ENCODE measurements around the gene HIF1AN. TPM values are rescaled to one million over a fixed set of nuclear protein-coding genes. Genes with fewer than 3 reads are reported as not detected.

The HIF1AN gene
- total RNA-seq, 1 experiment from 2014 or later: 49.9 TPM

DNA sequence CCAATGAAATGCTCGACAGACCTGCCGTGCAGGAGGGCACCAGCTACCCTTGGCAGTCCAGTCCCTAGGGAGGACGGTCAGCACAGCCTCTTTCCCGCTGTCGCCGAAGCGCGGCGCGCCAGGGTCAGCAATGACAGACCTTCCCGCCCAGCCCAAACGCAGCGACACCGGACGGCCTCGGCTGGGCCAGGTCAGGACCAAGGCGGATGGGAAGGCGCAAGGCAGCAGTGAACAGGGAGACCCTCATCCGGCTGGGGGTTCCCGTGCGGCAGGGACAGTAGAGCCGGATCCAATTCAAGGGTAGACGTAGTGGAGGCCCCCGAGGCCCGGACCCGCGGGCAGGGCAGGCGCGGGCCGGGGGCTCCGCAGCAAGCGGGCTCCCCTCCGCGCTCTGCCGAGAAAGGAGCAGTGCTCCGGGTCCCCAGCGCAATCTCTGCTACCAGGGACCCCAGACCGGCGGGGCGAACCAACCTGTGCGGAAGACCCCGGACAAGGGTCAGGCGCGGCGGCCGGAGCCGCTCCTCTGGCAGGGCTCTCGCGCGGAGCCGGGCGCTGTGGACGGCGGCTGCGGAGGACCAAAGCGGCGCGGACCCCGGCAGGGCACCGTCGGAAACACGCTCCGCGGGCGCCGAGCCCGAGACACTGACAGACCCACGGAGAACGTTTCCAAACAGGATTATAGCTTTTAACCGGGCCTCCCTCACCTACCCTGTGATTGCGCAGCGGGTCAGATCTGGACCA is 16.3 kb upstream of the HIF1AN start, which contains the start of gene SEC31B (continued):
- no peak for TF ChIP-seq PRRX2 (CRISPR knock-in tag; IDR thresholded peaks at IDR 0.05)
- TF ChIP-seq ZNF396 (CRISPR knock-in tag; IDR thresholded peaks at IDR 0.05; ENCODE audit: borderline replicate concordance): no peak
- TF ChIP-seq IRF2 (CRISPR knock-in tag; IDR thresholded peaks at IDR 0.05; ENCODE audit: borderline replicate concordance, low read depth): no peak
- TF ChIP-seq ZNF416 (CRISPR knock-in tag; IDR thresholded peaks at IDR 0.05): no peak

DNA sequence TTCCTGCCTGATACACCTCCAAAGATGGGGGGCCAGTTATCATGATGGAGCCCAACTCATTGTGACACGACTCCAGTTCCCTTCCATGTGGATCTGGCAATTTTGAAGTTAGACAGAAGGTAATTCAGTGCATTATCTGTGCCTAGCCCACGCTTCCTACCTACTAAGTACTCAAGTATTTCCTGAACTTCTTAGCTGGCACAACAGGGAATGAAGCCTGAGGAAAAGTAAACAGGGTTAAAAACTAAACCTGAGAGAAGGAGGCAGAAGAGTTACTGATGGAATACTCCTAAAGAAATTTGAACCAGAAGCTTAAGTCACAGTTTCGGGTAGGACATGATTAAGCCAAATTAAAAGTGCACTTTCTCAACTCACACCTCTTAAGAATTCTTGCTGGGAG is 14.9 kb upstream of the HIF1AN start:
- ATAC-seq (no peak), DNase-seq (ENCODE audit: low spot score) (no peak)
- Mint-ChIP-seq H3K27me3 (ENCODE audit: low read depth) (peaks cover 39% of the 10 kb centered on the region), H3K27ac (no peak overlapping the region), H3K4me3 (no peak overlapping the region), H3K4me1 (0 out of 2 replicates have a peak, but pooled peaks cover 8% of the 10 kb centered on the region), H3K9me3 (no peaks in the 10 kb centered on the region), H3K36me3 (peaks cover 13% of the 10 kb centered on the region)
- TF ChIP-seq, protein P1, sequence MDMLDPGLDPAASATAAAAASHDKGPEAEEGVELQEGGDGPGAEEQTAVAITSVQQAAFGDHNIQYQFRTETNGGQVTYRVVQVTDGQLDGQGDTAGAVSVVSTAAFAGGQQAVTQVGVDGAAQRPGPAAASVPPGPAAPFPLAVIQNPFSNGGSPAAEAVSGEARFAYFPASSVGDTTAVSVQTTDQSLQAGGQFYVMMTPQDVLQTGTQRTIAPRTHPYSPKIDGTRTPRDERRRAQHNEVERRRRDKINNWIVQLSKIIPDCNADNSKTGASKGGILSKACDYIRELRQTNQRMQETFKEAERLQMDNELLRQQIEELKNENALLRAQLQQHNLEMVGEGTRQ (CRISPR knock-in tag; IDR thresholded peaks at IDR 0.05): no peak
- TF ChIP-seq, protein P2, sequence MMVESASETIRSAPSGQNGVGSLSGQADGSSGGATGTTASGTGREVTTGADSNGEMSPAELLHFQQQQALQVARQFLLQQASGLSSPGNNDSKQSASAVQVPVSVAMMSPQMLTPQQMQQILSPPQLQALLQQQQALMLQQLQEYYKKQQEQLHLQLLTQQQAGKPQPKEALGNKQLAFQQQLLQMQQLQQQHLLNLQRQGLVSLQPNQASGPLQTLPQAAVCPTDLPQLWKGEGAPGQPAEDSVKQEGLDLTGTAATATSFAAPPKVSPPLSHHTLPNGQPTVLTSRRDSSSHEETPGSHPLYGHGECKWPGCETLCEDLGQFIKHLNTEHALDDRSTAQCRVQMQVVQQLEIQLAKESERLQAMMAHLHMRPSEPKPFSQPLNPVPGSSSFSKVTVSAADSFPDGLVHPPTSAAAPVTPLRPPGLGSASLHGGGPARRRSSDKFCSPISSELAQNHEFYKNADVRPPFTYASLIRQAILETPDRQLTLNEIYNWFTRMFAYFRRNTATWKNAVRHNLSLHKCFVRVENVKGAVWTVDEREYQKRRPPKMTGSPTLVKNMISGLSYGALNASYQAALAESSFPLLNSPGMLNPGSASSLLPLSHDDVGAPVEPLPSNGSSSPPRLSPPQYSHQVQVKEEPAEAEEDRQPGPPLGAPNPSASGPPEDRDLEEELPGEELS (CRISPR knock-in tag; IDR thresholded peaks at IDR 0.05): no peak
- no peak for TF ChIP-seq NR1H2 (CRISPR knock-in tag; IDR thresholded peaks at IDR 0.05)
- no peak for TF ChIP-seq MXD4 (CRISPR knock-in tag; IDR thresholded peaks at IDR 0.05; ENCODE audit: borderline replicate concordance)
- TF ChIP-seq ZBTB21 (CRISPR knock-in tag; IDR thresholded peaks at IDR 0.05; ENCODE audit: borderline replicate concordance): no peak
- no peak for TF ChIP-seq JAZF1 (CRISPR knock-in tag; IDR thresholded peaks at IDR 0.05)
- no peak for TF ChIP-seq EMX1 (CRISPR knock-in tag; IDR thresholded peaks at IDR 0.05)
- TF ChIP-seq, protein P3, sequence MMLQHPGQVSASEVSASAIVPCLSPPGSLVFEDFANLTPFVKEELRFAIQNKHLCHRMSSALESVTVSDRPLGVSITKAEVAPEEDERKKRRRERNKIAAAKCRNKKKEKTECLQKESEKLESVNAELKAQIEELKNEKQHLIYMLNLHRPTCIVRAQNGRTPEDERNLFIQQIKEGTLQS (CRISPR knock-in tag; conservative IDR thresholded peaks at IDR 0.05): no peak
- no peak for TF ChIP-seq JUN (CRISPR knock-in tag; IDR thresholded peaks at IDR 0.05)
- TF ChIP-seq ELF4 (CRISPR knock-in tag; IDR thresholded peaks at IDR 0.05; ENCODE audit: low read depth): no peak
- no peak for TF ChIP-seq ZNF219 (CRISPR knock-in tag; IDR thresholded peaks at IDR 0.05; ENCODE audit: borderline replicate concordance)
- TF ChIP-seq NR2C2 (CRISPR knock-in tag; IDR thresholded peaks at IDR 0.05): no peak
- no peak for TF ChIP-seq ZNF423 (CRISPR knock-in tag; IDR thresholded peaks at IDR 0.05)
- TF ChIP-seq PRRX2 (CRISPR knock-in tag; IDR thresholded peaks at IDR 0.05): no peak
- TF ChIP-seq TCF7 (CRISPR knock-in tag; IDR thresholded peaks at IDR 0.05; ENCODE audit: low read depth): no peak
- TF ChIP-seq ZNF671 (CRISPR knock-in tag; IDR thresholded peaks at IDR 0.05): no peak
- TF ChIP-seq, protein P4, sequence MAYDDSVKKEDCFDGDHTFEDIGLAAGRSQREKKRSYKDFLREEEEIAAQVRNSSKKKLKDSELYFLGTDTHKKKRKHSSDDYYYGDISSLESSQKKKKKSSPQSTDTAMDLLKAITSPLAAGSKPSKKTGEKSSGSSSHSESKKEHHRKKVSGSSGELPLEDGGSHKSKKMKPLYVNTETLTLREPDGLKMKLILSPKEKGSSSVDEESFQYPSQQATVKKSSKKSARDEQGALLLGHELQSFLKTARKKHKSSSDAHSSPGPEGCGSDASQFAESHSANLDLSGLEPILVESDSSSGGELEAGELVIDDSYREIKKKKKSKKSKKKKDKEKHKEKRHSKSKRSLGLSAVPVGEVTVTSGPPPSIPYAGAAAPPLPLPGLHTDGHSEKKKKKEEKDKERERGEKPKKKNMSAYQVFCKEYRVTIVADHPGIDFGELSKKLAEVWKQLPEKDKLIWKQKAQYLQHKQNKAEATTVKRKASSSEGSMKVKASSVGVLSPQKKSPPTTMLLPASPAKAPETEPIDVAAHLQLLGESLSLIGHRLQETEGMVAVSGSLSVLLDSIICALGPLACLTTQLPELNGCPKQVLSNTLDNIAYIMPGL (CRISPR knock-in tag; IDR thresholded peaks at IDR 0.05): no peak
- CTCF ChIA-PET: interaction anchor here (1.2 to 3.4 kb wide), 3 partner anchors 15 to 224 kb away, joined by 3 to 11 read pairs (median 8); partner anchors contain the start of gene HIF1AN
- POLR2A ChIA-PET: interaction anchor here (0.6 kb wide), 1 partner anchor 192 kb away, joined by 5 read pairs; no protein-coding TSS in a partner anchor
